Measurements from ENCODE around the gene DDX23.

The DDX23 gene

GRCh38 chr12:48787791-48788523 lies 64.0 kb downstream of the DDX23 start:
- peak overlapping the region in 1 of 2 experiments; percentile 58 for H3K27ac ChIP-seq (ENCODE audit: insufficient read depth in 1 of 2, low read depth in 1 of 2, low read length in 2 of 2, poor library complexity in 1 of 2, severe bottlenecking in 2 of 2)
- no peaks in the 10 kb centered on the region for H3K27me3 ChIP-seq (replicated peaks in 2 of 5; ENCODE audit: control insufficient read depth in 4 of 5, insufficient read depth in 5 of 5, low read length in 4 of 5)
- peaks cover 0 to 2% (median 0%) of the 10 kb centered on the region in 4 experiments for H3K36me3 ChIP-seq (ENCODE audit: control insufficient read depth in 4 of 4, insufficient read depth in 4 of 4, low read length in 3 of 4)
- 26% methylated on average over 5 of the region's 11 CpGs for WGBS (ENCODE audit: insufficient coverage)
- DNase-seq = no peak
- peak overlapping the region; percentile 52 to 88 (median 71) for H3K4me3 ChIP-seq (ENCODE audit: control insufficient read depth in 1 of 7, extremely low read depth in 1 of 7, insufficient read depth in 4 of 7, low read depth in 2 of 7, low read length in 6 of 7)
- POLR2A ChIA-PET = no interaction called here
- H3K9me3 ChIP-seq (ENCODE audit: control extremely low read depth in 1 of 5, control insufficient read depth in 4 of 5, insufficient read depth in 2 of 5, low read depth in 1 of 5, low read length in 4 of 5) = no peaks in the 10 kb centered on the region
- H3K4me1 ChIP-seq (ENCODE audit: control extremely low read depth in 1 of 4, control insufficient read depth in 4 of 4, insufficient read depth in 4 of 4, low read length in 3 of 4) = peaks cover 0 to 23% (median 17%) of the 10 kb centered on the region in 4 experiments
- CTCF ChIA-PET = interaction anchor here (11.2 to 12.6 kb wide), 2 partner anchors 13 to 36 kb away, joined by 119 to 218 read pairs; no protein-coding TSS in a partner anchor

GRCh38 chr12:48786591-48787544 lies 65.1 kb downstream of the DDX23 start:
- Histone ChIP-seq H3K27ac (ENCODE audit: insufficient read depth in 1 of 2, low read depth in 1 of 2, low read length in 2 of 2, poor library complexity in 1 of 2, severe bottlenecking in 2 of 2) (no peak overlapping the region), H3K36me3 (ENCODE audit: control insufficient read depth in 4 of 4, insufficient read depth in 4 of 4, low read length in 3 of 4) (peaks cover 0 to 11% (median 1%) of the 10 kb centered on the region in 4 experiments), H3K9me3 (ENCODE audit: control extremely low read depth in 1 of 5, control insufficient read depth in 4 of 5, insufficient read depth in 2 of 5, low read depth in 1 of 5, low read length in 4 of 5) (no peaks in the 10 kb centered on the region), H3K27me3 (replicated peaks in 2 of 5; ENCODE audit: control insufficient read depth in 4 of 5, insufficient read depth in 5 of 5, low read length in 4 of 5) (no peaks in the 10 kb centered on the region), H3K4me3 (ENCODE audit: control insufficient read depth in 1 of 7, extremely low read depth in 1 of 7, insufficient read depth in 4 of 7, low read depth in 2 of 7, low read length in 6 of 7) (peak overlapping the region in 2 of 7 experiments; percentile 76 to 88), H3K4me1 (ENCODE audit: control extremely low read depth in 1 of 4, control insufficient read depth in 4 of 4, insufficient read depth in 4 of 4, low read length in 3 of 4) (peaks cover 0 to 23% (median 17%) of the 10 kb centered on the region in 4 experiments)
- no peak for DNase-seq
- WGBS (ENCODE audit: insufficient coverage) = 90% methylated on average over 3 of the region's 7 CpGs
- CTCF ChIA-PET = interaction anchor here (1.0 to 12.6 kb wide), 3 partner anchors 12 to 35 kb away, joined by 3 to 218 read pairs (median 119); no protein-coding TSS in a partner anchor
- POLR2A ChIA-PET = no interaction called here

GRCh38 chr12:48783432-48783831 lies 68.5 kb downstream of the DDX23 start:
- H3K36me3 ChIP-seq (ENCODE audit: control insufficient read depth in 4 of 4, insufficient read depth in 4 of 4, low read length in 3 of 4) = peaks cover 0 to 11% (median 1%) of the 10 kb centered on the region in 4 experiments
- 100% methylated on average over 1 of the region's 4 CpGs for WGBS (ENCODE audit: insufficient coverage)
- DNase-seq = no peak
- POLR2A ChIA-PET = no interaction called here
- no peak overlapping the region for H3K27ac ChIP-seq (ENCODE audit: insufficient read depth in 1 of 2, low read depth in 1 of 2, low read length in 2 of 2, poor library complexity in 1 of 2, severe bottlenecking in 2 of 2)
- H3K4me1 ChIP-seq (ENCODE audit: control extremely low read depth in 1 of 4, control insufficient read depth in 4 of 4, insufficient read depth in 4 of 4, low read length in 3 of 4) = peaks cover 0 to 42% (median 37%) of the 10 kb centered on the region in 4 experiments
- H3K4me3 ChIP-seq (ENCODE audit: control insufficient read depth in 1 of 7, extremely low read depth in 1 of 7, insufficient read depth in 4 of 7, low read depth in 2 of 7, low read length in 6 of 7) = no peak overlapping the region
- no peaks in the 10 kb centered on the region for H3K9me3 ChIP-seq (ENCODE audit: control extremely low read depth in 1 of 5, control insufficient read depth in 4 of 5, insufficient read depth in 2 of 5, low read depth in 1 of 5, low read length in 4 of 5)
- CTCF ChIA-PET = interaction anchor here (1.0 to 3.0 kb wide), 3 partner anchors 11 to 31 kb away, joined by 4 to 21 read pairs (median 4); no protein-coding TSS in a partner anchor
- H3K27me3 ChIP-seq (replicated peaks in 2 of 5; ENCODE audit: control insufficient read depth in 4 of 5, insufficient read depth in 5 of 5, low read length in 4 of 5) = no peaks in the 10 kb centered on the region

GRCh38 chr12:48782457-48783395 lies 69.2 kb downstream of the DDX23 start:
- CTCF ChIA-PET = interaction anchor here (1.0 to 15.0 kb wide), 5 partner anchors 10 to 32 kb away, joined by 4 to 119 read pairs (median 5); partner anchors contain the start of gene ADCY6

GRCh38 chr12:48781750-48782456 lies 70.1 kb downstream of the DDX23 start:
- no peak for DNase-seq
- Histone ChIP-seq H3K36me3 (ENCODE audit: control insufficient read depth in 4 of 4, insufficient read depth in 4 of 4, low read length in 3 of 4) (peaks cover 0 to 23% (median 5%) of the 10 kb centered on the region in 4 experiments), H3K4me1 (ENCODE audit: control extremely low read depth in 1 of 4, control insufficient read depth in 4 of 4, insufficient read depth in 4 of 4, low read length in 3 of 4) (peaks cover 0 to 29% (median 25%) of the 10 kb centered on the region in 4 experiments), H3K9me3 (ENCODE audit: control extremely low read depth in 1 of 5, control insufficient read depth in 4 of 5, insufficient read depth in 2 of 5, low read depth in 1 of 5, low read length in 4 of 5) (no peaks in the 10 kb centered on the region), H3K27ac (ENCODE audit: insufficient read depth in 1 of 2, low read depth in 1 of 2, low read length in 2 of 2, poor library complexity in 1 of 2, severe bottlenecking in 2 of 2) (peak overlapping the region in 1 of 2 experiments; percentile 26), H3K27me3 (replicated peaks in 2 of 5; ENCODE audit: control insufficient read depth in 4 of 5, insufficient read depth in 5 of 5, low read length in 4 of 5) (no peaks in the 10 kb centered on the region), H3K4me3 (ENCODE audit: control insufficient read depth in 1 of 7, extremely low read depth in 1 of 7, insufficient read depth in 4 of 7, low read depth in 2 of 7, low read length in 6 of 7) (no peak overlapping the region)
- 88% methylated on average over 8 of the region's 9 CpGs for WGBS (ENCODE audit: insufficient coverage)
- POLR2A ChIA-PET = no interaction called here
- CTCF ChIA-PET = interaction anchor here (1.5 to 15.0 kb wide), 5 partner anchors 11 to 48 kb away, joined by 3 to 119 read pairs (median 5); partner anchors contain the start of gene ADCY6

More at GRCh38 chr12:48782457-48783395, 69.2 kb downstream of the DDX23 start:
- H3K4me1 ChIP-seq (ENCODE audit: control extremely low read depth in 1 of 4, control insufficient read depth in 4 of 4, insufficient read depth in 4 of 4, low read length in 3 of 4) = peaks cover 0 to 35% (median 30%) of the 10 kb centered on the region in 4 experiments
- H3K27ac ChIP-seq (ENCODE audit: insufficient read depth in 1 of 2, low read depth in 1 of 2, low read length in 2 of 2, poor library complexity in 1 of 2, severe bottlenecking in 2 of 2) = no peak overlapping the region
- POLR2A ChIA-PET = no interaction called here
- H3K4me3 ChIP-seq (ENCODE audit: control insufficient read depth in 1 of 7, extremely low read depth in 1 of 7, insufficient read depth in 4 of 7, low read depth in 2 of 7, low read length in 6 of 7) = no peak overlapping the region
- H3K36me3 ChIP-seq (ENCODE audit: control insufficient read depth in 4 of 4, insufficient read depth in 4 of 4, low read length in 3 of 4) = peaks cover 0 to 15% (median 1%) of the 10 kb centered on the region in 4 experiments
- no peaks in the 10 kb centered on the region for H3K27me3 ChIP-seq (replicated peaks in 2 of 5; ENCODE audit: control insufficient read depth in 4 of 5, insufficient read depth in 5 of 5, low read length in 4 of 5)
- 99% methylated on average over 48 of the region's 63 CpGs for WGBS (ENCODE audit: insufficient coverage)
- DNase-seq = no peak
- no peaks in the 10 kb centered on the region for H3K9me3 ChIP-seq (ENCODE audit: control extremely low read depth in 1 of 5, control insufficient read depth in 4 of 5, insufficient read depth in 2 of 5, low read depth in 1 of 5, low read length in 4 of 5)

Measured in common myeloid progenitor, CD34-positive (primary cell).